Stomach (tissue), 9 donors: ENCODE results near the gene CCDC183. TPM values are rescaled to one million over a fixed set of nuclear protein-coding genes. Genes with fewer than 3 reads are reported as not detected.

Experiments
- DNase-seq, 2 donors: peaks; one replicate each; pipeline versions ENCODE4 v3.0.0 to v3.0.0-alpha.2; 2013 to 2019
- H3K27ac ChIP-seq, 5 donors: fragments of 200-600 bp in 4 of 5; sonication (generic) in 4 of 5; one replicate each; pipeline ENCODE4 v1.5.1; 2013 to 2019; ENCODE audit warnings: mild to moderate bottlenecking in 1 of 5, moderate library complexity in 1 of 5
- H3K27me3 ChIP-seq, 3 donors: fragments of 200-600 bp; sonication (generic); one replicate each; pipeline ENCODE4 v1.5.1; 2017 to 2019; ENCODE audit warnings: mixed run types in 1 of 3
- H3K36me3 ChIP-seq, 4 donors: fragments of 200-600 bp; sonication (generic); 1 replicate in 3 of 4; 2 replicates in 1 of 4; pipeline ENCODE4 v1.5.1; 2016 to 2019
- H3K4me1 ChIP-seq, 4 donors: fragments of 200-600 bp; sonication (generic); one replicate each; pipeline ENCODE4 v1.5.1; 2016 to 2019
- H3K4me3 ChIP-seq, 4 donors: fragments of 200-600 bp; sonication (generic) in 3 of 4; one replicate each; pipeline ENCODE4 v1.5.1; 2016 to 2019; ENCODE audit warnings: mild to moderate bottlenecking in 1 of 4
- H3K9me3 ChIP-seq, 4 donors: fragments of 200-600 bp; sonication (generic); one replicate each; pipeline ENCODE4 v1.5.1; 2016 to 2019
- EP300 ChIP-seq: sonication (generic); formaldehyde crosslinking; IDR thresholded peaks from one replicate; pipeline ENCODE4 v1.6.1; 2017; ENCODE audit warnings: antibody characterized with exemption
- POLR2A ChIP-seq, 4 donors: fragments of 450-650 bp; IDR thresholded peaks; one replicate each; pipeline ENCODE4 v1.6.1; 2016; ENCODE audit warnings: antibody characterized with exemption in 4 of 4, control low read depth in 2 of 4, mild to moderate bottlenecking in 1 of 4, moderate library complexity in 1 of 4
- POLR2AphosphoS5 ChIP-seq, 3 donors: sonication (generic); formaldehyde crosslinking; IDR thresholded peaks; one replicate each; pipeline ENCODE4 v1.6.1; 2016; ENCODE audit warnings: antibody characterized with exemption in 3 of 3
- WGBS, 5 donors: extraction: QIAGEN DNeasy Blood & Tissue Kit in 3 of 5; methylation state at CpG; one replicate each; pipeline versions ENCODE4 v1.1.5 to v1.1.7; 2013 to 2018; 5-methylcytosine and 5-hydroxymethylcytosine counted together
- intact Hi-C: fragments of 100-400 bp; cut with DNase I; formaldehyde crosslinking; loops from one replicate; pipeline ENCODE4 v1.15.1; 2023; ENCODE audit warnings: low total_unique reads
- polyA plus RNA-seq, 3 donors: library from polyadenylated mRNA; stranded (reverse); fragments of 200-250 nt; gene quantifications; one replicate each; pipeline ENCODE4 v1.2.3, GENCODE V29; 2013
- total RNA-seq, 5 donors: library from RNA; depleted of rRNA; stranded (reverse); fragments of >200 nt; gene quantifications; one replicate each; pipeline versions ENCODE4 v1.1.0 to v1.2.3, GENCODE V29; 2014 to 2016
- TF ChIP-seq, protein P1 (sequence below), 7 experiments: fragments of 450-650 bp in 4 of 7; fragments of 200-600 bp in 3 of 7; sonication (generic) in 3 of 7; IDR thresholded peaks; one replicate each; pipeline ENCODE4 v1.5.1; 2016 to 2019; ENCODE audit warnings: antibody characterized with exemption in 7 of 7, control low read depth in 2 of 7, mild to moderate bottlenecking in 1 of 7
- donor health status: healthy with polysubstance abuse.
- donor health status: Bipolar disorder and iron deficiency.
- donor health status: healthy.

Gene CCDC183
- total and polyA plus RNA-seq, 8 donors, result 1.2 to 53.0 (median 4.7) TPM

DNA sequence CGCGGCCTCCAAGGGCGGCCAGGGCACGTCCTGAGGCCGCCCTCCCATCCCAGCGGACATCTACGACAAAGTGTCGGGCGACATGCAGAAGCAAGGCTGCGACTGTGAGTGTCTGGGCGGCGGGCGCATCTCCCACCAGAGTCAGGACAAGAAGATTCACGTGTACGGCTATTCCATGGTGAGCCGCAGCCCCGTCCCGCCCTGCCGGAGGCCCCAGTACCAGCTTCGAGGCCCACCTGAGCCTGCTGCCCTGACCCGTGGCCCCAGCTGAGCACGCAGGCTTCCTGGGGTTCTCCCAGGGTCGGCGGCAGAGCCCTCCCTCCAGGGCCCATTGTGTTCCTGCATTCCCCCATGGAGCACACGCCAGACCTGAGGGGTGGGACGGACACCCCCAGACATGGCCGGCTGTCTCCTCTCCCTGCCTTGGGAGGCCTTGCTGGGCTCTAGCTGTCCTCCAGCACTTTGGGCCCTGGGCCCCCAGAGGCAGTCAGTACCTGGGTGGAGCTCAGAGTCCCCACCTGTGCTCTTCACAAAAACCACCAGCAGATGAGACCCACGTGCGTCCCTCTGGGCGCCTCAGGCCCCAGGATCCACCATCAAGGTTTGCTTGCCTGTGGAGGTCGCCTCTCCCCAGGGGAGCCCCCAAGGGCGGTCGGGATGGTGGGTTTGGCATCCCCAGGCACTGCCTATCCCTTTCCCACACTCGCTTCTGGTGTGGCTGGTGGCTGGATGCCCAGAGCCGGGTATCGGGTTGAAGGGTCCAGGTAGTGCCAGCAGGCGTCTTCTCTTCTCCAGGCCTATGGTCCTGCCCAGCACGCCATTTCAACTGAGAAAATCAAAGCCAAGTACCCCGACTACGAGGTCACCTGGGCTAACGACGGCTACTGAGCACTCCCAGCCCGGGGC, 54.1 kb downstream of the CCDC183 start:
- 32 to 58% (median 45%) methylated on average over 27 to 43 of the region's 43 CpGs for WGBS, 5 donors
- intact Hi-C loops, result loop anchor here (10.0 kb wide), 1 partner anchor 95 kb away; the partner anchor contains the start of genes C8G and FBXW5
- Histone ChIP-seq H3K27ac (peak overlapping the region; percentile 76 to 93 (median 91)), H3K9me3 (no peaks in the 10 kb centered on the region), H3K4me1 (peaks cover 34 to 78% (median 70%) of the 10 kb centered on the region in 4 donors), H3K4me3 (peak overlapping the region; percentile 55 to 85 (median 61)), H3K36me3 (peaks cover 8 to 12% (median 10%) of the 10 kb centered on the region in 4 donors), H3K27me3 (peaks cover 8 to 34% (median 23%) of the 10 kb centered on the region in 3 donors)
- DNase-seq, result no peak
- TF ChIP-seq POLR2A (IDR thresholded peaks at IDR 0.05) (no peak), EP300 (no peak), POLR2AphosphoS5 (IDR thresholded peaks at IDR 0.05) (no peak)
- TF ChIP-seq, protein P1, sequence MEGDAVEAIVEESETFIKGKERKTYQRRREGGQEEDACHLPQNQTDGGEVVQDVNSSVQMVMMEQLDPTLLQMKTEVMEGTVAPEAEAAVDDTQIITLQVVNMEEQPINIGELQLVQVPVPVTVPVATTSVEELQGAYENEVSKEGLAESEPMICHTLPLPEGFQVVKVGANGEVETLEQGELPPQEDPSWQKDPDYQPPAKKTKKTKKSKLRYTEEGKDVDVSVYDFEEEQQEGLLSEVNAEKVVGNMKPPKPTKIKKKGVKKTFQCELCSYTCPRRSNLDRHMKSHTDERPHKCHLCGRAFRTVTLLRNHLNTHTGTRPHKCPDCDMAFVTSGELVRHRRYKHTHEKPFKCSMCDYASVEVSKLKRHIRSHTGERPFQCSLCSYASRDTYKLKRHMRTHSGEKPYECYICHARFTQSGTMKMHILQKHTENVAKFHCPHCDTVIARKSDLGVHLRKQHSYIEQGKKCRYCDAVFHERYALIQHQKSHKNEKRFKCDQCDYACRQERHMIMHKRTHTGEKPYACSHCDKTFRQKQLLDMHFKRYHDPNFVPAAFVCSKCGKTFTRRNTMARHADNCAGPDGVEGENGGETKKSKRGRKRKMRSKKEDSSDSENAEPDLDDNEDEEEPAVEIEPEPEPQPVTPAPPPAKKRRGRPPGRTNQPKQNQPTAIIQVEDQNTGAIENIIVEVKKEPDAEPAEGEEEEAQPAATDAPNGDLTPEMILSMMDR (IDR thresholded peaks at IDR 0.05), result no peak

DNA sequence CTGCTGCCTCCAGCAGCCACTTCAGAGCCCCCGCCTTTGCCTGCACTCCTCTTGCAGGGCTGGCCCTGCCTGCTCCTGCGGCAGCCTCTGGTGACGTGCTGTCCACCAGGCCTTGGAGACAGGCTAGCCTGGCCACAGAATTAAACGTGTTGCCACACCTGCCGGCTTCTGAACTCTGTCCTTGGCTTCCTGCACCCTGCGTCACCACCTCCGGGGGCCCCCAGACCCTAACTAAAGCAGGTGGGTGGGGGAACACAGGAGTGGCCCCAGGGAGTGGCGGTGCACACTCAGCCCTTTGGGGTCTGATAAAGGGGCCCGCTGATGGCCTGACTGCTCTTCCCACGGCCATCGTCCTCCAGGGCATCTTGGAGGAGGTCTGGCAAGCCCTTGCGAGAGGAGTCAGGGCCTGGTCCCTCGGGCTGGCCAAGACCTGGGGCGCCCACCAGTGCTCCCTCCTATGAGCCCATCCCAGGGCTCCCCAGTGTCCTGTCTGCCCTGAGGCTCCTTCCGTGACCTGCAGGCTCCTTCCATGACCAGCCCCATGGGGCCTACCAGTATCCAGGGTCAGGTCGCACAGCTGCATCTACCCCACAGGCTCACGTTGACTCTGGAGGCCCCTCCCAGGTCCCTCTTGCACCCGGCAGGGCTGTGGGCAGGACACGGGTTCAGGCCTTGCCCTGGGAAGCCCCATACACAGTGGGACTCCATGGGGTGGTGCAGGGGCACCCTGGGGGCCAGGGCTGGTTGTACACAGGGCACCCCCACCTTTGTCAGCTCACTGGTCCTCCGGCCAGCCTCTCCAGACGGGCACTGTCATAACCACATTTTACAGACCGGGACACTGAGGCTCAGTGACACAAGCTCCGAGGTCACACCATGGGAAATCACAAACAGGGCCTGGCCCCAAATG, 55.0 kb downstream of the CCDC183 start:
- H3K4me3 ChIP-seq, result peak overlapping the region in 2 of 4 donors; percentile 55 to 85
- no peaks in the 10 kb centered on the region for H3K9me3 ChIP-seq
- peaks cover 8 to 12% (median 10%) of the 10 kb centered on the region in 4 donors for H3K36me3 ChIP-seq
- peaks cover 0 to 25% (median 13%) of the 10 kb centered on the region in 3 donors for H3K27me3 ChIP-seq
- TF ChIP-seq, protein P1 (IDR thresholded peaks at IDR 0.05), result no peak
- TF ChIP-seq POLR2AphosphoS5 (IDR thresholded peaks at IDR 0.05) (no peak), EP300 (no peak), POLR2A (IDR thresholded peaks at IDR 0.05) (no peak)
- intact Hi-C loops, result loop anchor here (10.0 kb wide), 1 partner anchor 94 kb away; the partner anchor contains the start of genes C8G and FBXW5
- 78 to 89% (median 80%) methylated on average over 13 to 23 of the region's 23 CpGs for WGBS, 5 donors
- DNase-seq, result peak in 1 of 2 donors; percentile 19
- H3K27ac ChIP-seq, result no peak overlapping the region
- peaks cover 31 to 76% (median 68%) of the 10 kb centered on the region in 4 donors for H3K4me1 ChIP-seq

DNA sequence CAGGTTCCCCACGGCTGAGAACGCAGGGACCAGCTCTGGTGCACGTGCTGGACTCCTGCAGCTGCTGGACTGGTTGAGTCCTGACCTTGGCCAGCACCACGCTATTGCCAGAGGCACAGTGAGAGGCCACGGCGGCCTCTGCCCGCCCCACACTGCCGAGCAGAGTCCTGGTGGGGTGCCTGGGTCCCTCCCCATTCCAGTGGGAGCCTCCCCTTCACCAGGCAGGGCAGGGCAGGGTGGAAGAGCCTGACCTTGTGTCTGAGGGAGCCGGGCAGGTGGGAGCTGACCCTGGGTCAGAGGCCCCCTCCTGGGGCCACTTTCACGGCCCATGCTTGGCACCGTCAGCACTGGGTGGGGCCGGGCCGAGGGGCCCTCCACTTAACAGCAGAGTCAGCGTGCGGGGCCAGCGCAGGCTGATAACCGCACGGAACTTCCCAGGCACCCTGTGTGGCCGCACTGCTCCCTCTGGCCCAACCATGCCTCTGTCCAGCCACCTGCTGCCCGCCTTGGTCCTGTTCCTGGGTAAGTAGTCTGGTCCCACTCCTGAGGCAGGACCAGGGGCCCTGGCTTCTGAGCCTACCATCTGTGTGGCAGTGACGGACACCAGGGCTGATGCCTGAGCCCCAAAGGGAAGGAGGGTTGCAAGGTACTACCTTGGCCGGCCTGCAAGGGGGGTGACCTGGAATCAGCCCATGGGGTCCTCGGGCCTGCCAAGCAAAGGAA, 56.0 kb downstream of the CCDC183 start, which contains the start of gene MAMDC4:
Gene MAMDC4, plus strand, starts transcription at position 406 of the 723 bp plus-strand sequence. Its CDS starts 71 bp downstream, at position 477.
- 39 to 68% (median 57%) methylated on average over 4 to 23 of the region's 23 CpGs for WGBS, 5 donors
- Histone ChIP-seq H3K4me1 (peaks cover 23 to 77% (median 68%) of the 10 kb centered on the region in 4 donors), H3K27me3 (peaks cover 0 to 15% (median 4%) of the 10 kb centered on the region in 3 donors), H3K27ac (no peak within 1 kb of the TSS), H3K4me3 (no peak within 1 kb of the TSS), H3K36me3 (peaks cover 8 to 12% (median 10%) of the 10 kb centered on the region in 4 donors), H3K9me3 (no peaks in the 10 kb centered on the region)
- intact Hi-C loops, result loop anchor here (10.0 kb wide), 1 partner anchor 93 kb away; the partner anchor contains the start of genes C8G and FBXW5
- peak; percentile 40 to 57 for DNase-seq
- TF ChIP-seq EP300 (no peak), POLR2AphosphoS5 (IDR thresholded peaks at IDR 0.05) (no peak), POLR2A (IDR thresholded peaks at IDR 0.05) (no peak)
- TF ChIP-seq, protein P1 (IDR thresholded peaks at IDR 0.05), result no peak
